Endothelial cell of umbilical vein (primary cell): Measurements from ENCODE around the gene INTS11. TPM values are rescaled to one million over a fixed set of nuclear protein-coding genes. Genes with fewer than 3 reads are reported as not detected.

ENCODE experiments used
- BruUV-seq: library from RNA; stranded (reverse); fragments of 400-500 nt; replicated peaks from 2 replicates; lab custom pipeline; 2021; lab: Mats Ljungman, UMichigan
- CTCF ChIA-PET: fragments of 300-600, 350-600 bp; sonication (Branson Sonifier 250); formaldehyde crosslinking; loops from one replicate; lab custom pipeline; 2021; ENCODE audit warnings: antibody characterized with exemption, inconsistent platforms; lab: Charles Lee
- POLR2A ChIA-PET: fragments of 300-600, 350-600 bp; sonication (Branson Sonifier 250); formaldehyde crosslinking; loops from one replicate; lab custom pipeline; 2021; ENCODE audit warnings: antibody characterized with exemption, inconsistent platforms; lab: Charles Lee
- DNase-seq: peaks from one replicate; pipeline ENCODE4 v3.0.0-alpha.2; 2011; ENCODE audit warnings: low read depth, low spot score
- FAIRE-seq: peaks from 2 replicates; lab custom pipeline; 2011; peaks lifted over from hg19 to GRCh38; lab: Jason Lieb, UNC
- H2AFZ ChIP-seq: 2 replicates; pipeline ENCODE4 v1.6.0; 2012; ENCODE audit warnings: low read depth, low read length, control low read depth, inconsistent platforms
- H3K27ac ChIP-seq: 2 replicates; pipeline ENCODE4 v1.5.1; 2011; ENCODE audit warnings: low read depth, mild to moderate bottlenecking, control low read depth, low read length, moderate library complexity; ENCODE audit not compliant: insufficient read depth
- H3K27me3 ChIP-seq, 2 experiments: 2 replicates each; pipeline versions ENCODE4 v1.6.0 to v1.6.1; 2011; ENCODE audit warnings: low read length in 2 of 2, mixed read lengths in 1 of 2; ENCODE audit not compliant: control insufficient read depth in 2 of 2, insufficient read depth in 2 of 2
- H3K36me3 ChIP-seq, 2 experiments: 2 replicates in 1 of 2; 3 replicates in 1 of 2; pipeline ENCODE4 v1.5.1; 2011; ENCODE audit warnings: low read length in 2 of 2, mild to moderate bottlenecking in 1 of 2, moderate library complexity in 1 of 2; ENCODE audit not compliant: control insufficient read depth in 2 of 2, insufficient read depth in 2 of 2; ENCODE audit errors: extremely low read depth in 1 of 2
- H3K4me1 ChIP-seq: 3 replicates; pipeline ENCODE4 v1.5.1; 2011; ENCODE audit warnings: mild to moderate bottlenecking, low read length; ENCODE audit not compliant: control insufficient read depth, insufficient read depth; ENCODE audit errors: extremely low read depth
- H3K4me2 ChIP-seq: 2 replicates; pipeline ENCODE4 v1.6.1; 2011; ENCODE audit warnings: low read length, control low read depth, mixed read lengths; ENCODE audit not compliant: insufficient read depth
- H3K4me3 ChIP-seq, 3 experiments: fragments of 200-600 bp in 1 of 3; sonication (generic), shearing (Covaris generic) in 1 of 3; replicated peaks in 1 of 3; 2 replicates each; pipeline ENCODE4 v1.5.1; 2011 to 2016; ENCODE audit warnings: control low read depth in 3 of 3, low read length in 3 of 3, mild to moderate bottlenecking in 2 of 3, inconsistent platforms in 1 of 3, low read depth in 1 of 3, moderate library complexity in 1 of 3; ENCODE audit not compliant: insufficient read depth in 1 of 3
- H3K79me2 ChIP-seq: 2 replicates; pipeline ENCODE4 v1.6.0; 2012; ENCODE audit warnings: low read length, inconsistent platforms; ENCODE audit not compliant: control insufficient read depth, insufficient read depth
- H3K9ac ChIP-seq: replicated peaks from 2 replicates; pipeline ENCODE3; 2011; ENCODE audit warnings: low read length, control low read depth; ENCODE audit not compliant: insufficient read depth; ENCODE audit errors: extremely low read depth
- H3K9me1 ChIP-seq: replicated peaks from 3 replicates; pipeline ENCODE4 v1.6.0; 2011; ENCODE audit warnings: mild to moderate bottlenecking, low read length; ENCODE audit not compliant: control insufficient read depth, insufficient read depth; ENCODE audit errors: extremely low read depth
- H3K9me3 ChIP-seq: replicated peaks from 2 replicates; pipeline ENCODE4 v1.5.1; 2012; ENCODE audit warnings: low read length, inconsistent platforms; ENCODE audit not compliant: control insufficient read depth, insufficient read depth
- H4K20me1 ChIP-seq: replicated peaks from 2 replicates; pipeline ENCODE3; 2011; ENCODE audit warnings: mild to moderate bottlenecking, low read length; ENCODE audit not compliant: control insufficient read depth, insufficient read depth; ENCODE audit errors: extremely low read depth
- EZH2 ChIP-seq: IDR thresholded peaks from 2 replicates; pipeline ENCODE4 v1.6.1; 2012; ENCODE audit warnings: borderline replicate concordance, low read depth, mild to moderate bottlenecking, moderate library complexity, low read length, inconsistent platforms; ENCODE audit not compliant: severe bottlenecking
- FOS ChIP-seq: IDR thresholded peaks from 2 replicates; pipeline ENCODE4 v1.6.1; 2011; ENCODE audit warnings: mild to moderate bottlenecking, low read length, moderate library complexity, borderline replicate concordance; ENCODE audit not compliant: insufficient read depth
- GATA2 ChIP-seq: IDR thresholded peaks from 2 replicates; pipeline ENCODE4 v1.7.0; 2011; ENCODE audit warnings: low read depth, mild to moderate bottlenecking, moderate library complexity, mixed read lengths, low read length; ENCODE audit not compliant: insufficient read length, insufficient read depth
- JUN ChIP-seq: IDR thresholded peaks from 2 replicates; pipeline ENCODE4 v1.6.1; 2011; ENCODE audit warnings: borderline replicate concordance, low read depth; ENCODE audit not compliant: insufficient read length, insufficient read depth
- MYC ChIP-seq: IDR thresholded peaks from one replicate; pipeline ENCODE4 v1.6.1; 2011; ENCODE audit warnings: mild to moderate bottlenecking, low read depth, low read length
- POLR2A ChIP-seq: IDR thresholded peaks from 2 replicates; pipeline ENCODE4 v1.6.1; 2012; ENCODE audit warnings: low read depth, mild to moderate bottlenecking, control low read depth, low read length
- POLR2AphosphoS5 ChIP-seq: IDR thresholded peaks from 2 replicates; pipeline ENCODE4 v1.6.1; 2012; ENCODE audit warnings: low read depth, mild to moderate bottlenecking, control low read depth, low read length, moderate library complexity; ENCODE audit not compliant: insufficient read depth
- dilution Hi-C: fragments of 300-500 bp; cut with MboI; formaldehyde crosslinking; loops from one replicate; pipeline ENCODE4 v1.15.0; 2019; ENCODE audit warnings: low sequenced_read_pairs; ENCODE audit not compliant: extremely low pct_ligation_motif_present
- intact Hi-C: fragments of 100-400 bp; cut with micrococcal nuclease; formaldehyde crosslinking; loops from one replicate; pipeline ENCODE4 v1.10.0; 2022
- polyA plus RNA-seq, 4 experiments: library from polyadenylated mRNA; depleted of rRNA in 3 of 4; stranded (reverse) in 3 of 4; unstranded in 1 of 4; fragments of >200 nt; gene quantifications; 2 replicates each; pipeline versions ENCODE4 v1.2.1 to v1.2.3, GENCODE V29; 2011 to 2012; ENCODE audit warnings: missing spikeins in 1 of 4
- total RNA-seq: library from RNA; stranded (reverse); gene quantifications from 2 replicates; pipeline ENCODE4 v1.2.3, GENCODE V29; 2021
- TF ChIP-seq, protein P1 (sequence below): IDR thresholded peaks from 2 replicates; pipeline ENCODE4 v1.6.1; 2011; ENCODE audit not compliant: insufficient read depth, insufficient read length
- TF ChIP-seq, protein P2 (sequence below), 2 donors: IDR thresholded peaks; 1 replicate in 1 of 2; 2 replicates in 1 of 2; pipeline ENCODE4 v1.5.1; 2011; ENCODE audit warnings: low read length in 2 of 2, mild to moderate bottlenecking in 2 of 2, moderate library complexity in 2 of 2, control low read depth in 1 of 2, inconsistent platforms in 1 of 2, low read depth in 1 of 2; ENCODE audit not compliant: insufficient read depth in 1 of 2; ENCODE audit errors: extremely low read depth in 1 of 2

INTS11 gene
- total and polyA plus RNA-seq, 2 donors (not counting 3 experiments of a cell fraction or from before 2014, with no cell fraction given) = 132 to 222 TPM

DNA sequence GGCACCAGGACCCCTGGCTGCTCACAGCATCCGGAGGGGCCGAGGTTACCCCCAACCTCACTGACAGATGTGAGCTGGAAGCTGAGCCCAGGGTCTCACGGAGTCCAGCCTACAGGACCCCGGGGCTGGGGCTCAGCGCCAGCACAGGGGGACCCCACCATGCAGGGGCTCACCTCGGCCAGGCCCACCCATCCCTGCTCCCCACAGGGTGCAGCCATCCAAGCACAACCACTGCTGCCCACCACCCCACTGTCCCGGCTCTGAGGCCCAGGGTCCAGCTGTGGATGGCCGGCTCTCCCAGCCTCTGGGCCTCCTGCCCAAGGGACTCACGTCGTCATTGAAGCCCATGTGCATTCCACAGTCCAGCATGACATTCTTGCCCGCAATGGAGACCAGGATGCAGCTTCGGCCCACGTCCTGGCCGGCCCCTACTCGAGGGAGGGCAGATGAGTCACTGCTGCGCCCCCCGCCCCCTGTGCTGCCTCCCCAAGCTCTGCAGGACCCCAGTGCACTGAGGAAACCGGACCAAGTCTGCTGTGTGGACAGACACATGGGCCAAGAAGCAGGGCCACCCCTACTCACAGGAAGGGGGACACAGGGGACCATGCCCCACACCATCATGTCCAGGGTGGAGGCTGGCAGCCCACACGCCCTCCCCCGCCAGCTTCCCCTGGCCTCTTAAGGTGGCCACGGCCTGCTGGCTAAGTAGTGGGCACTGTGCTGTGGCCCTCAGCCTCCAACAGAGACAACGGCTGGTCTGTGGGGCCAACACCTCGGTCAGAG is 3.6 kb downstream of the INTS11 start:
- H4K20me1 ChIP-seq = peaks cover 5% of the 10 kb centered on the region
- POLR2A ChIA-PET = no interaction called here

DNA sequence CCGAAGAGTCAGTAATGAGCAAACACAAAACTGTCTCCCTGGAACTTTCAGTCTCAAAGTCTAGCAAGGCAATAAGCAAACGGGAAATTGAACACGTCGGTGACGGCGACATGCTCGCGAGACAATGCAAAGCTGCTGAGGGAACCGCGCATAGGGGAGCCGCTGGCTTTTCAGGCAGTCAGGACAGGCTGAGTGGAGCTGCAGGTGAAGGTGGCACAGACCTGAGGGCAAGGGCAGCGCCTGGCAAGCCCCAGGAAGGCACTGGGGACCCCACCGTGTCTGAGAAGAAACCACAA is 4.9 kb downstream of the INTS11 start:
- dilution Hi-C loops = no loop called here
- Histone ChIP-seq H3K27me3 (no peaks in the 10 kb centered on the region), H3K4me3 (no peak overlapping the region), H3K9me1 (no peaks in the 10 kb centered on the region), H2AFZ (no peak overlapping the region), H3K9ac (no peak overlapping the region), H3K36me3 (peaks cover 0 to 11% of the 10 kb centered on the region in 2 experiments), H4K20me1 (peaks cover 5% of the 10 kb centered on the region), H3K79me2 (peaks cover 45% of the 10 kb centered on the region), H3K4me2 (no peak overlapping the region), H3K9me3 (no peaks in the 10 kb centered on the region), H3K27ac (no peak overlapping the region), H3K4me1 (peaks cover 3% of the 10 kb centered on the region)
- DNase-seq (no peak), FAIRE-seq (no peak)
- TF ChIP-seq JUN (no peak), FOS (no peak), POLR2AphosphoS5 (no peak), GATA2 (no peak), EZH2 (no peak), POLR2A (no peak), MYC (no peak)
- TF ChIP-seq, protein P1, sequence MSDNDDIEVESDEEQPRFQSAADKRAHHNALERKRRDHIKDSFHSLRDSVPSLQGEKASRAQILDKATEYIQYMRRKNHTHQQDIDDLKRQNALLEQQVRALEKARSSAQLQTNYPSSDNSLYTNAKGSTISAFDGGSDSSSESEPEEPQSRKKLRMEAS = no peak
- TF ChIP-seq, protein P2, sequence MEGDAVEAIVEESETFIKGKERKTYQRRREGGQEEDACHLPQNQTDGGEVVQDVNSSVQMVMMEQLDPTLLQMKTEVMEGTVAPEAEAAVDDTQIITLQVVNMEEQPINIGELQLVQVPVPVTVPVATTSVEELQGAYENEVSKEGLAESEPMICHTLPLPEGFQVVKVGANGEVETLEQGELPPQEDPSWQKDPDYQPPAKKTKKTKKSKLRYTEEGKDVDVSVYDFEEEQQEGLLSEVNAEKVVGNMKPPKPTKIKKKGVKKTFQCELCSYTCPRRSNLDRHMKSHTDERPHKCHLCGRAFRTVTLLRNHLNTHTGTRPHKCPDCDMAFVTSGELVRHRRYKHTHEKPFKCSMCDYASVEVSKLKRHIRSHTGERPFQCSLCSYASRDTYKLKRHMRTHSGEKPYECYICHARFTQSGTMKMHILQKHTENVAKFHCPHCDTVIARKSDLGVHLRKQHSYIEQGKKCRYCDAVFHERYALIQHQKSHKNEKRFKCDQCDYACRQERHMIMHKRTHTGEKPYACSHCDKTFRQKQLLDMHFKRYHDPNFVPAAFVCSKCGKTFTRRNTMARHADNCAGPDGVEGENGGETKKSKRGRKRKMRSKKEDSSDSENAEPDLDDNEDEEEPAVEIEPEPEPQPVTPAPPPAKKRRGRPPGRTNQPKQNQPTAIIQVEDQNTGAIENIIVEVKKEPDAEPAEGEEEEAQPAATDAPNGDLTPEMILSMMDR (IDR thresholded peaks at IDR 0.05; ENCODE audit: extremely low read depth in 1 of 2, insufficient read depth in 1 of 2, low read depth in 1 of 2, low read length in 2 of 2) = no peak
- CTCF ChIA-PET = no interaction called here
- no TSS peak for BruUV-seq
- intact Hi-C loops = no loop called here
- POLR2A ChIA-PET = no interaction called here

More for the DNA sequence above, 3.6 kb downstream of the INTS11 start:
- TF ChIP-seq, protein P1 = no peak
- TF ChIP-seq POLR2A (no peak), MYC (no peak)
- no peak overlapping the region for H3K4me2 ChIP-seq
- H3K27me3 ChIP-seq = no peaks in the 10 kb centered on the region
- CTCF ChIA-PET = no interaction called here
- DNase-seq (no peak), FAIRE-seq (no peak)
- H2AFZ ChIP-seq = no peak overlapping the region
- H3K9ac ChIP-seq = no peak overlapping the region
- BruUV-seq = no TSS peak
- no peak overlapping the region for H3K27ac ChIP-seq
- H3K4me3 ChIP-seq = no peak overlapping the region
- H3K9me1 ChIP-seq = no peaks in the 10 kb centered on the region
- dilution Hi-C loops = no loop called here
- no peaks in the 10 kb centered on the region for H3K9me3 ChIP-seq
- H3K36me3 ChIP-seq = peaks cover 0 to 7% of the 10 kb centered on the region in 2 experiments
- intact Hi-C loops = no loop called here
- H3K4me1 ChIP-seq = peaks cover 12% of the 10 kb centered on the region
- peaks cover 52% of the 10 kb centered on the region for H3K79me2 ChIP-seq
